ENCODE data around the gene IFNA8. TPM values are rescaled to one million over a fixed set of nuclear protein-coding genes. Genes with fewer than 3 reads are reported as not detected.

Gene IFNA8
- total RNA-seq, 1 donor from 2014 or later: not detected

- Mint-ChIP-seq H3K27ac (no peak overlapping the region), H3K36me3 (ENCODE audit: low read depth) (no peaks in the 10 kb centered on the region), H3K4me3 (no peak overlapping the region), H3K4me1 (peaks cover 31% of the 10 kb centered on the region), H3K9me3 (no peaks in the 10 kb centered on the region), H3K27me3 (peaks cover 44% of the 10 kb centered on the region)
- DNase-seq (no peak), ATAC-seq (ENCODE audit: low read depth) (no peak)
- ChIA-PET POLR2A (no interaction called here), CTCF (interaction anchor here (2.8 kb wide), 1 partner anchor 22 kb away, joined by 8 read pairs; no protein-coding TSS in a partner anchor)
- intact Hi-C loops (cut with micrococcal nuclease): no loop called here
- TF ChIP-seq CTCF (IDR thresholded peaks at IDR 0.05): no peak
These were observed 4.2 kb downstream of the IFNA8 start for GRCh38 chr9:21413151-21413550.

GRCh38 chr9:21413624-21414023 is 4.7 kb downstream of the IFNA8 start:
- Mint-ChIP-seq H3K4me1 (peaks cover 31% of the 10 kb centered on the region), H3K36me3 (ENCODE audit: low read depth) (no peaks in the 10 kb centered on the region), H3K27me3 (peaks cover 44% of the 10 kb centered on the region), H3K27ac (no peak overlapping the region), H3K9me3 (no peaks in the 10 kb centered on the region), H3K4me3 (no peak overlapping the region)
- intact Hi-C loops (cut with micrococcal nuclease): no loop called here
- DNase-seq (no peak), ATAC-seq (ENCODE audit: low read depth) (no peak)
- CTCF ChIA-PET: interaction anchor here (2.8 kb wide), 1 partner anchor 21 kb away, joined by 8 read pairs; no protein-coding TSS in a partner anchor
- TF ChIP-seq CTCF (IDR thresholded peaks at IDR 0.05): no peak
- POLR2A ChIA-PET: no interaction called here

- CTCF ChIA-PET: interaction anchor here (0.7 to 2.8 kb wide), 2 partner anchors 20 kb away, joined by 4 to 8 read pairs; no protein-coding TSS in a partner anchor
- H3K27me3 Mint-ChIP-seq: peaks cover 37% of the 10 kb centered on the region
- POLR2A ChIA-PET: no interaction called here
- ATAC-seq (ENCODE audit: low read depth) (no peak), DNase-seq (no peak)
- TF ChIP-seq CTCF (IDR thresholded peaks at IDR 0.05): no peak
- intact Hi-C loops (cut with micrococcal nuclease): no loop called here
- no peaks in the 10 kb centered on the region for H3K9me3 Mint-ChIP-seq
- no peak overlapping the region for H3K4me3 Mint-ChIP-seq
- no peak overlapping the region for H3K27ac Mint-ChIP-seq
- peaks cover 31% of the 10 kb centered on the region for H3K4me1 Mint-ChIP-seq
- H3K36me3 Mint-ChIP-seq (ENCODE audit: low read depth): no peaks in the 10 kb centered on the region
These were observed 5.5 kb downstream of the IFNA8 start for GRCh38 chr9:21414220-21414940.

GRCh38 chr9:21415493-21416267 is 6.8 kb downstream of the IFNA8 start:
- no peak for ATAC-seq (ENCODE audit: low read depth)
- CTCF ChIA-PET: no interaction called here
- no peak for DNase-seq

More at GRCh38 chr9:21415493-21416267, 6.8 kb downstream of the IFNA8 start:
- no peak for TF ChIP-seq CTCF (IDR thresholded peaks at IDR 0.05)
- Mint-ChIP-seq H3K27ac (no peak overlapping the region), H3K4me3 (no peak overlapping the region), H3K27me3 (peaks cover 35% of the 10 kb centered on the region), H3K9me3 (no peaks in the 10 kb centered on the region), H3K4me1 (peaks cover 29% of the 10 kb centered on the region), H3K36me3 (ENCODE audit: low read depth) (no peaks in the 10 kb centered on the region)
- POLR2A ChIA-PET: no interaction called here
- intact Hi-C loops (cut with micrococcal nuclease): loop anchor here (2.0 kb wide), 1 partner anchor 13 kb away; no protein-coding TSS in a partner anchor
